ENCODE results near the gene PLPPR1. TPM values are rescaled to one million over a fixed set of nuclear protein-coding genes. Genes with fewer than 3 reads are reported as not detected.

The PLPPR1 gene
- total and polyA plus RNA-seq, 4 donors, result 1.2 to 26.3 (median 2.4) TPM

DNA sequence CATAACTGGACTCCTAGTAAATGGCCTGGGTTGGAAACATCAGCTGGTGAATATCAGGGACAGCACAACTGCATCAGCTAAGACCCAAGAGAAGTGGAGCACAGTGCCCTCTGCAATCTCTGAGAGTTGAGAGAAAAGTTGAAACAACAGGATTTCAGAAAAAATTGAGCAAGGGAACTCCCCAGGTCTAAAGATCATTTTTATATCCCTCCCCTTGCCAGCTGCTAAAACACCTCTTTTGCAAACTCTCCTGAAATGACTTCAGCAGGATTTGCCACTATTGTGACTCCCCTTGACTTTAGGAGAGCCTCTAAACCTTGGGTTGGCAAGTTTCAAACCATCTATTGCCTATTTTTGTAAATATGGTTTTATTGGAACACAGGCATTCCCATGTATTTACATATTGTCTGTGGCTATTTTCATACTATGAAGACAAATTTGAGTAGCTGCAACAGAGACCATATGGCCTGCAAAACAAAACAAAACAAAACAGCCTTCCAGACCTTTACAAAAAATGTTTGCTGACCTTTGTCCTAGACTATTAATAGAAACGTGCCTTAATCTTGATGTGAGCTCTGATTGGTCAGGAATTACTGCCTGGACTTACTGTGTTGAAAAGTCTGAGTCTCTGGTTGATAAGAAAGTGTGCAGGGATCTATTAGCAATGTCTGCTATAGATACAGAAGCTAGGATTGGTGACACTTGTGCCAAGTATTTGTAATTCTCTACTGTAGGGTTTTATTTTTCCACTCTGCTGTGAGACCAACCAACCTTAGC is 37.7 kb upstream of the PLPPR1 start:
- H3K9ac ChIP-seq (ENCODE audit: low read depth in 1 of 2, low read length in 2 of 2), result no peak overlapping the region
- peaks cover 0 to 2% (median 0%) of the 10 kb centered on the region in 4 donors for H3K4me1 ChIP-seq (ENCODE audit: control insufficient read depth in 4 of 4, insufficient read depth in 4 of 4, low read length in 3 of 4)
- WGBS, result 3% methylated on average over 1 of the region's 1 CpG
- H3K4me3 ChIP-seq (ENCODE audit: low read depth in 1 of 3, low read length in 3 of 3), result no peak overlapping the region
- no peaks in the 10 kb centered on the region for H3K27me3 ChIP-seq (ENCODE audit: control insufficient read depth in 4 of 4, insufficient read depth in 4 of 4, low read length in 3 of 4)
- no peaks in the 10 kb centered on the region for H3K36me3 ChIP-seq (ENCODE audit: control insufficient read depth in 4 of 4, insufficient read depth in 3 of 4, low read depth in 1 of 4, low read length in 3 of 4)
- TF ChIP-seq, protein P1, sequence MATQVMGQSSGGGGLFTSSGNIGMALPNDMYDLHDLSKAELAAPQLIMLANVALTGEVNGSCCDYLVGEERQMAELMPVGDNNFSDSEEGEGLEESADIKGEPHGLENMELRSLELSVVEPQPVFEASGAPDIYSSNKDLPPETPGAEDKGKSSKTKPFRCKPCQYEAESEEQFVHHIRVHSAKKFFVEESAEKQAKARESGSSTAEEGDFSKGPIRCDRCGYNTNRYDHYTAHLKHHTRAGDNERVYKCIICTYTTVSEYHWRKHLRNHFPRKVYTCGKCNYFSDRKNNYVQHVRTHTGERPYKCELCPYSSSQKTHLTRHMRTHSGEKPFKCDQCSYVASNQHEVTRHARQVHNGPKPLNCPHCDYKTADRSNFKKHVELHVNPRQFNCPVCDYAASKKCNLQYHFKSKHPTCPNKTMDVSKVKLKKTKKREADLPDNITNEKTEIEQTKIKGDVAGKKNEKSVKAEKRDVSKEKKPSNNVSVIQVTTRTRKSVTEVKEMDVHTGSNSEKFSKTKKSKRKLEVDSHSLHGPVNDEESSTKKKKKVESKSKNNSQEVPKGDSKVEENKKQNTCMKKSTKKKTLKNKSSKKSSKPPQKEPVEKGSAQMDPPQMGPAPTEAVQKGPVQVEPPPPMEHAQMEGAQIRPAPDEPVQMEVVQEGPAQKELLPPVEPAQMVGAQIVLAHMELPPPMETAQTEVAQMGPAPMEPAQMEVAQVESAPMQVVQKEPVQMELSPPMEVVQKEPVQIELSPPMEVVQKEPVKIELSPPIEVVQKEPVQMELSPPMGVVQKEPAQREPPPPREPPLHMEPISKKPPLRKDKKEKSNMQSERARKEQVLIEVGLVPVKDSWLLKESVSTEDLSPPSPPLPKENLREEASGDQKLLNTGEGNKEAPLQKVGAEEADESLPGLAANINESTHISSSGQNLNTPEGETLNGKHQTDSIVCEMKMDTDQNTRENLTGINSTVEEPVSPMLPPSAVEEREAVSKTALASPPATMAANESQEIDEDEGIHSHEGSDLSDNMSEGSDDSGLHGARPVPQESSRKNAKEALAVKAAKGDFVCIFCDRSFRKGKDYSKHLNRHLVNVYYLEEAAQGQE (IDR thresholded peaks at IDR 0.05), result no peak
- no peak for TF ChIP-seq NR2F2 (IDR thresholded peaks at IDR 0.05)
- TF ChIP-seq, protein P2, sequence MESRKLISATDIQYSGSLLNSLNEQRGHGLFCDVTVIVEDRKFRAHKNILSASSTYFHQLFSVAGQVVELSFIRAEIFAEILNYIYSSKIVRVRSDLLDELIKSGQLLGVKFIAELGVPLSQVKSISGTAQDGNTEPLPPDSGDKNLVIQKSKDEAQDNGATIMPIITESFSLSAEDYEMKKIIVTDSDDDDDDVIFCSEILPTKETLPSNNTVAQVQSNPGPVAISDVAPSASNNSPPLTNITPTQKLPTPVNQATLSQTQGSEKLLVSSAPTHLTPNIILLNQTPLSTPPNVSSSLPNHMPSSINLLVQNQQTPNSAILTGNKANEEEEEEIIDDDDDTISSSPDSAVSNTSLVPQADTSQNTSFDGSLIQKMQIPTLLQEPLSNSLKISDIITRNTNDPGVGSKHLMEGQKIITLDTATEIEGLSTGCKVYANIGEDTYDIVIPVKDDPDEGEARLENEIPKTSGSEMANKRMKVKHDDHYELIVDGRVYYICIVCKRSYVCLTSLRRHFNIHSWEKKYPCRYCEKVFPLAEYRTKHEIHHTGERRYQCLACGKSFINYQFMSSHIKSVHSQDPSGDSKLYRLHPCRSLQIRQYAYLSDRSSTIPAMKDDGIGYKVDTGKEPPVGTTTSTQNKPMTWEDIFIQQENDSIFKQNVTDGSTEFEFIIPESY (IDR thresholded peaks at IDR 0.05), result no peak
- no peak for TF ChIP-seq EGR1 (IDR thresholded peaks at IDR 0.05; ENCODE audit: low read depth in 2 of 2)
- no peak for TF ChIP-seq FOXA1 (IDR thresholded peaks at IDR 0.05)
- TF ChIP-seq, protein P3, sequence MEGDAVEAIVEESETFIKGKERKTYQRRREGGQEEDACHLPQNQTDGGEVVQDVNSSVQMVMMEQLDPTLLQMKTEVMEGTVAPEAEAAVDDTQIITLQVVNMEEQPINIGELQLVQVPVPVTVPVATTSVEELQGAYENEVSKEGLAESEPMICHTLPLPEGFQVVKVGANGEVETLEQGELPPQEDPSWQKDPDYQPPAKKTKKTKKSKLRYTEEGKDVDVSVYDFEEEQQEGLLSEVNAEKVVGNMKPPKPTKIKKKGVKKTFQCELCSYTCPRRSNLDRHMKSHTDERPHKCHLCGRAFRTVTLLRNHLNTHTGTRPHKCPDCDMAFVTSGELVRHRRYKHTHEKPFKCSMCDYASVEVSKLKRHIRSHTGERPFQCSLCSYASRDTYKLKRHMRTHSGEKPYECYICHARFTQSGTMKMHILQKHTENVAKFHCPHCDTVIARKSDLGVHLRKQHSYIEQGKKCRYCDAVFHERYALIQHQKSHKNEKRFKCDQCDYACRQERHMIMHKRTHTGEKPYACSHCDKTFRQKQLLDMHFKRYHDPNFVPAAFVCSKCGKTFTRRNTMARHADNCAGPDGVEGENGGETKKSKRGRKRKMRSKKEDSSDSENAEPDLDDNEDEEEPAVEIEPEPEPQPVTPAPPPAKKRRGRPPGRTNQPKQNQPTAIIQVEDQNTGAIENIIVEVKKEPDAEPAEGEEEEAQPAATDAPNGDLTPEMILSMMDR (IDR thresholded peaks at IDR 0.05; ENCODE audit: low read depth, low read length, missing input control), result no peak
- peak; percentile 7 to 19 for TF ChIP-seq RAD21 (IDR thresholded peaks at IDR 0.05)
- TF ChIP-seq YY1 (IDR thresholded peaks at IDR 0.05), result peak; percentile 19
- no peak for TF ChIP-seq FOXA2 (IDR thresholded peaks at IDR 0.05)
- TF ChIP-seq, protein P4, sequence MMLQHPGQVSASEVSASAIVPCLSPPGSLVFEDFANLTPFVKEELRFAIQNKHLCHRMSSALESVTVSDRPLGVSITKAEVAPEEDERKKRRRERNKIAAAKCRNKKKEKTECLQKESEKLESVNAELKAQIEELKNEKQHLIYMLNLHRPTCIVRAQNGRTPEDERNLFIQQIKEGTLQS (IDR thresholded peaks at IDR 0.05), result no peak
- TF ChIP-seq HNF4A (conservative IDR thresholded peaks at IDR 0.05), result peak; percentile 50 to 75
- TF ChIP-seq GABPA (IDR thresholded peaks at IDR 0.05 in 1 of 2, conservative IDR thresholded peaks at IDR 0.05 in 1 of 2), result no peak
- TF ChIP-seq SP1 (IDR thresholded peaks at IDR 0.05), result peak; percentile 44
- TF ChIP-seq TAF1 (conservative IDR thresholded peaks at IDR 0.05), result no peak
- no peak for TF ChIP-seq JUND (IDR thresholded peaks at IDR 0.05)
- TF ChIP-seq RXRA (IDR thresholded peaks at IDR 0.05), result peak in 1 of 2 donors; percentile 4
- TF ChIP-seq HNF4G (IDR thresholded peaks at IDR 0.05), result peak; percentile 33
- TF ChIP-seq, protein P5, sequence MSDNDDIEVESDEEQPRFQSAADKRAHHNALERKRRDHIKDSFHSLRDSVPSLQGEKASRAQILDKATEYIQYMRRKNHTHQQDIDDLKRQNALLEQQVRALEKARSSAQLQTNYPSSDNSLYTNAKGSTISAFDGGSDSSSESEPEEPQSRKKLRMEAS (IDR thresholded peaks at IDR 0.05), result no peak
- H3K9me3 ChIP-seq (ENCODE audit: control insufficient read depth in 4 of 4, low read length in 3 of 4), result no peaks in the 10 kb centered on the region
- DNase-seq (ENCODE audit: low spot score), result no peak
- H3K27ac ChIP-seq (ENCODE audit: low read depth in 1 of 2, low read length in 2 of 2), result no peak overlapping the region
